GM23248 (cell line): ENCODE data around the gene AKAP17A.

Experiments
- EZH2 ChIP-seq: fragments of 200-600 bp; sonication (generic); IDR thresholded peaks from 2 replicates; pipeline ENCODE4 v1.6.1; 2018; ENCODE audit warnings: antibody characterized with exemption, mild to moderate bottlenecking; ENCODE audit not compliant: insufficient read depth, poor library complexity, severe bottlenecking
- EZH2phosphoT487 ChIP-seq: fragments of 200-600 bp; sonication (generic); IDR thresholded peaks from 2 replicates; pipeline ENCODE4 v1.6.1; 2018; ENCODE audit warnings: antibody characterized with exemption, moderate library complexity, mild to moderate bottlenecking, low read depth; ENCODE audit not compliant: insufficient read depth

- no peak for TF ChIP-seq EZH2phosphoT487
- no peak for TF ChIP-seq EZH2
These were observed 2.2 kb downstream of the AKAP17A start for GRCh38 chrX:1593286-1594271.
